Body of pancreas (tissue), 4 donors: ENCODE results near the gene EFR3B.

Source experiments
- CTCF ChIP-seq, 7 experiments: fragments of 450-650 bp in 4 of 7; fragments of 200-600 bp in 3 of 7; sonication (generic) in 3 of 7; IDR thresholded peaks; one replicate each; pipeline ENCODE4 v1.5.1; 2016 to 2019; ENCODE audit warnings: antibody characterized with exemption in 7 of 7
- POLR2A ChIP-seq, 3 donors: fragments of 450-650 bp; IDR thresholded peaks; one replicate each; pipeline ENCODE4 v1.6.1; 2016; ENCODE audit warnings: antibody characterized with exemption in 3 of 3, mild to moderate bottlenecking in 2 of 3

GRCh38 chr2:25132299-25132635, 90.4 kb downstream of the EFR3B start:
- TF ChIP-seq CTCF (IDR thresholded peaks at IDR 0.05) (no peak), POLR2A (IDR thresholded peaks at IDR 0.05) (no peak)
